PC-9 (cell line): ENCODE measurements around the gene TBC1D22A.

ENCODE experiments used
- EZH2 ChIP-seq: fragments of 200-600 bp; sonication (generic); IDR thresholded peaks from 2 replicates; pipeline ENCODE4 v1.8.0; 2017; ENCODE audit warnings: antibody characterized with exemption, low read depth
- TF ChIP-seq, protein P1 (sequence below): fragments of 200-600 bp; sonication (generic); conservative IDR thresholded peaks from 2 replicates; pipeline ENCODE4 v1.6.1; 2017; ENCODE audit warnings: mixed run types, antibody characterized with exemption, mild to moderate bottlenecking, moderate library complexity

DNA sequence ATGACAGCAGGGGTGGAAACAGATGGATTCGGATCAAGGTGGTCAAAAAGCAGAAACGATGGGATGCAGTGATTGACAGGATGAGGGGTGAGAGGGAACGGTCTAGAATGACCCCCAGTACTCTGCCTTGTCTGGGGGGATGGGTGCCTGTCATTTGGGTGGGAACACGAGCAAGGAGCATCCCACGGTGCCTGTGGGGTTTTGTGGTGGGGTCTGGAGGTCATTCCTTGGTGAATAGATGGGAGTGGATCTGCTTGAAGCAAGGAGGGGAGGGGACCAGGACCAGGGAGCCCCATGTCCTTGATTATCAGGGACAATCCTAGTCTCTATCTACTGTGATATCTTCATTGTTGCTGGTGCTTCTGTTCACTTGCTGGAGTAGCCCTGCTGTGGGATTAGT is 16.3 kb upstream of the TBC1D22A start:
- no peak for TF ChIP-seq EZH2
- TF ChIP-seq, protein P1, sequence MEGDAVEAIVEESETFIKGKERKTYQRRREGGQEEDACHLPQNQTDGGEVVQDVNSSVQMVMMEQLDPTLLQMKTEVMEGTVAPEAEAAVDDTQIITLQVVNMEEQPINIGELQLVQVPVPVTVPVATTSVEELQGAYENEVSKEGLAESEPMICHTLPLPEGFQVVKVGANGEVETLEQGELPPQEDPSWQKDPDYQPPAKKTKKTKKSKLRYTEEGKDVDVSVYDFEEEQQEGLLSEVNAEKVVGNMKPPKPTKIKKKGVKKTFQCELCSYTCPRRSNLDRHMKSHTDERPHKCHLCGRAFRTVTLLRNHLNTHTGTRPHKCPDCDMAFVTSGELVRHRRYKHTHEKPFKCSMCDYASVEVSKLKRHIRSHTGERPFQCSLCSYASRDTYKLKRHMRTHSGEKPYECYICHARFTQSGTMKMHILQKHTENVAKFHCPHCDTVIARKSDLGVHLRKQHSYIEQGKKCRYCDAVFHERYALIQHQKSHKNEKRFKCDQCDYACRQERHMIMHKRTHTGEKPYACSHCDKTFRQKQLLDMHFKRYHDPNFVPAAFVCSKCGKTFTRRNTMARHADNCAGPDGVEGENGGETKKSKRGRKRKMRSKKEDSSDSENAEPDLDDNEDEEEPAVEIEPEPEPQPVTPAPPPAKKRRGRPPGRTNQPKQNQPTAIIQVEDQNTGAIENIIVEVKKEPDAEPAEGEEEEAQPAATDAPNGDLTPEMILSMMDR = no peak
